ENCODE results near the gene LAMC2. TPM values are rescaled to one million over a fixed set of nuclear protein-coding genes. Genes with fewer than 3 reads are reported as not detected.

Gene LAMC2
- polyA plus RNA-seq, 3 donors, result not detected

DNA sequence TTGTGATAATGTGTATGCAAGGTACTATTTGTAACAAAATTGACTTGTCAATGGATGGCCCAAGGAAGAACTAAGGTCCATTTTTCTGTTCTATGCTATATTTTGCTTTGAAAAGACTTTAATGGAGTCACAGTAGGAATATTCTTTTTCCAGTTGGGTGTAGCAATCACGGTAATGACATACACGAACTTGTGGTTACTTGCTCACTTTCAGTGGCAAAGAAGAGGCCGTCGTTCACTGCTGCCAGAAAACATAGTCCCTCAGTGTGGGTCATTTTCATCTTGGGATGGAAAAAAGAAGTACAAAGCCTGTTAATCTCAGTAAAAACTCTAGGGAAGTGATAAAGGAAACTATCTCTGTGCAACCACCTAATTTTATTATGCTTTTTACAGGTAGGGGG lies 47.8 kb upstream of the LAMC2 start:
- Histone ChIP-seq H3K36me3 (replicated peaks in 1 of 2; ENCODE audit: control insufficient read depth in 1 of 2, insufficient read depth in 2 of 2, low read length in 2 of 2) (peaks cover 0 to 9% of the 10 kb centered on the region in 2 donors), H3K4me3 (replicated peaks in 1 of 3; ENCODE audit: low read depth in 2 of 3, low read length in 3 of 3) (no peak overlapping the region), H3K79me2 (ENCODE audit: insufficient read depth, low read length) (no peaks in the 10 kb centered on the region), H4K20me1 (ENCODE audit: insufficient read depth, low read length) (no peaks in the 10 kb centered on the region), H3K4me1 (ENCODE audit: control insufficient read depth in 1 of 2, insufficient read depth in 2 of 2, low read length in 2 of 2) (no peaks in the 10 kb centered on the region), H3K9me3 (replicated peaks in 1 of 2; ENCODE audit: control insufficient read depth in 1 of 2, insufficient read depth in 1 of 2, low read length in 2 of 2) (no peaks in the 10 kb centered on the region), H3K4me2 (replicated peaks; ENCODE audit: extremely low read depth, low read length, poor library complexity, severe bottlenecking) (no peak overlapping the region), H2AFZ (ENCODE audit: insufficient read depth, low read depth, low read length, poor library complexity, severe bottlenecking) (no peak overlapping the region), H3K9ac (ENCODE audit: insufficient read depth, low read length, poor library complexity, severe bottlenecking) (no peak overlapping the region), H3K27me3 (ENCODE audit: control insufficient read depth in 2 of 2, insufficient read depth in 2 of 2, low read length in 2 of 2) (no peaks in the 10 kb centered on the region), H3K27ac (ENCODE audit: low read depth in 1 of 2, low read length in 2 of 2) (no peak overlapping the region)
- WGBS (ENCODE audit: insufficient coverage), result 93% methylated on average over 2 of the region's 4 CpGs
- Mint-ChIP-seq H3K36me3 (no peaks in the 10 kb centered on the region), H3K4me3 (no peak overlapping the region), H3K27me3 (ENCODE audit: low read depth in 3 of 3) (no peaks in the 10 kb centered on the region), H3K4me1 (peaks cover 3% of the 10 kb centered on the region), H3K9me3 (no peaks in the 10 kb centered on the region), H3K27ac (no peak overlapping the region)
- DNase-seq, result no peak
- intact Hi-C loops (cut with micrococcal nuclease), result no loop called here
- TF ChIP-seq, protein P1, sequence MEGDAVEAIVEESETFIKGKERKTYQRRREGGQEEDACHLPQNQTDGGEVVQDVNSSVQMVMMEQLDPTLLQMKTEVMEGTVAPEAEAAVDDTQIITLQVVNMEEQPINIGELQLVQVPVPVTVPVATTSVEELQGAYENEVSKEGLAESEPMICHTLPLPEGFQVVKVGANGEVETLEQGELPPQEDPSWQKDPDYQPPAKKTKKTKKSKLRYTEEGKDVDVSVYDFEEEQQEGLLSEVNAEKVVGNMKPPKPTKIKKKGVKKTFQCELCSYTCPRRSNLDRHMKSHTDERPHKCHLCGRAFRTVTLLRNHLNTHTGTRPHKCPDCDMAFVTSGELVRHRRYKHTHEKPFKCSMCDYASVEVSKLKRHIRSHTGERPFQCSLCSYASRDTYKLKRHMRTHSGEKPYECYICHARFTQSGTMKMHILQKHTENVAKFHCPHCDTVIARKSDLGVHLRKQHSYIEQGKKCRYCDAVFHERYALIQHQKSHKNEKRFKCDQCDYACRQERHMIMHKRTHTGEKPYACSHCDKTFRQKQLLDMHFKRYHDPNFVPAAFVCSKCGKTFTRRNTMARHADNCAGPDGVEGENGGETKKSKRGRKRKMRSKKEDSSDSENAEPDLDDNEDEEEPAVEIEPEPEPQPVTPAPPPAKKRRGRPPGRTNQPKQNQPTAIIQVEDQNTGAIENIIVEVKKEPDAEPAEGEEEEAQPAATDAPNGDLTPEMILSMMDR (IDR thresholded peaks at IDR 0.05), result no peak

DNA sequence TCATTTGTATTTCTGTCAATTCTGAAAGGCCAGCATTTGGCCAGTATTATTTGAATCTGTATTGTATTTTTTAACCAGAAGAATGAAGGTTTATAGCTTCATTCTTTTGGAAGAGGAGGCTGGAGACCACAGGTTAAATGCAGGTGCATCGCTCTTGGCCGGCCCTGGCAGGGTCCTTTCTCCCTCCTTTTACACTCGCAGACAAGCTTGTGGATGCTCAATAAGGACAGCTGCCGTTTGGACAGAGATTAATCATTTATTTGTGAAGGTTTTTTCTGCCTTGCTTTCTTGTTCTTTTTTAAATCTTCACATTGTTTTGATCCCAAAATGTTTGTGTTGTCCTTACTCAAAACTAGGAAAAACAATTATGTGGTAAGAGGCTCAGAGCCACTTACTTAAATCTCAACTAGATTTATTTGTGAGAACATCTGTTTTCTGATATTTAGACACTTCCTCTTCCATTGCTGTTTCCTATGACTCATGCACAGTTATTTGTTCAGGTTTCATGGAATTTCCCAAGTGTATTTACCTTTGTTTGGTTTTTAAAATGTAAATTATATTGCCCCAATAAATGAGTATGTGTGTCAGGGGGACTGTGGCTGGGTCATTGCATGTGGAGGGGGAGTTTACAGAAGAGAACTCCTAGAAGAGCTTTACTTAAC lies 46.7 kb upstream of the LAMC2 start:
- H3K36me3 ChIP-seq (replicated peaks in 1 of 2; ENCODE audit: control insufficient read depth in 1 of 2, insufficient read depth in 2 of 2, low read length in 2 of 2), result peaks cover 0 to 8% of the 10 kb centered on the region in 2 donors
- 93% methylated on average over 2 of the region's 4 CpGs for WGBS (ENCODE audit: insufficient coverage)
- Mint-ChIP-seq H3K4me3 (no peak overlapping the region), H3K9me3 (no peaks in the 10 kb centered on the region), H3K4me1 (peaks cover 3% of the 10 kb centered on the region), H3K27ac (no peak overlapping the region), H3K36me3 (no peaks in the 10 kb centered on the region), H3K27me3 (ENCODE audit: low read depth in 3 of 3) (peaks cover 0 to 2% (median 0%) of the 10 kb centered on the region in 3 donors)
- H3K79me2 ChIP-seq (ENCODE audit: insufficient read depth, low read length), result no peaks in the 10 kb centered on the region
- H3K4me3 ChIP-seq (replicated peaks in 1 of 3; ENCODE audit: low read depth in 2 of 3, low read length in 3 of 3), result no peak overlapping the region
- no peaks in the 10 kb centered on the region for H3K27me3 ChIP-seq (ENCODE audit: control insufficient read depth in 2 of 2, insufficient read depth in 2 of 2, low read length in 2 of 2)
- DNase-seq, result peak in 1 of 3 donors; percentile 42
- H3K4me1 ChIP-seq (ENCODE audit: control insufficient read depth in 1 of 2, insufficient read depth in 2 of 2, low read length in 2 of 2), result no peaks in the 10 kb centered on the region
- H3K9ac ChIP-seq (ENCODE audit: insufficient read depth, low read length, poor library complexity, severe bottlenecking), result no peak overlapping the region
- H3K27ac ChIP-seq (ENCODE audit: low read depth in 1 of 2, low read length in 2 of 2), result no peak overlapping the region
- H4K20me1 ChIP-seq (ENCODE audit: insufficient read depth, low read length), result no peaks in the 10 kb centered on the region
- TF ChIP-seq, protein P1 (IDR thresholded peaks at IDR 0.05), result no peak
- H2AFZ ChIP-seq (ENCODE audit: insufficient read depth, low read depth, low read length, poor library complexity, severe bottlenecking), result no peak overlapping the region
- no peak overlapping the region for H3K4me2 ChIP-seq (replicated peaks; ENCODE audit: extremely low read depth, low read length, poor library complexity, severe bottlenecking)
- intact Hi-C loops (cut with micrococcal nuclease), result no loop called here
- no peaks in the 10 kb centered on the region for H3K9me3 ChIP-seq (replicated peaks in 1 of 2; ENCODE audit: control insufficient read depth in 1 of 2, insufficient read depth in 1 of 2, low read length in 2 of 2)
